ENCODE data around the gene KYAT1.

DNA sequence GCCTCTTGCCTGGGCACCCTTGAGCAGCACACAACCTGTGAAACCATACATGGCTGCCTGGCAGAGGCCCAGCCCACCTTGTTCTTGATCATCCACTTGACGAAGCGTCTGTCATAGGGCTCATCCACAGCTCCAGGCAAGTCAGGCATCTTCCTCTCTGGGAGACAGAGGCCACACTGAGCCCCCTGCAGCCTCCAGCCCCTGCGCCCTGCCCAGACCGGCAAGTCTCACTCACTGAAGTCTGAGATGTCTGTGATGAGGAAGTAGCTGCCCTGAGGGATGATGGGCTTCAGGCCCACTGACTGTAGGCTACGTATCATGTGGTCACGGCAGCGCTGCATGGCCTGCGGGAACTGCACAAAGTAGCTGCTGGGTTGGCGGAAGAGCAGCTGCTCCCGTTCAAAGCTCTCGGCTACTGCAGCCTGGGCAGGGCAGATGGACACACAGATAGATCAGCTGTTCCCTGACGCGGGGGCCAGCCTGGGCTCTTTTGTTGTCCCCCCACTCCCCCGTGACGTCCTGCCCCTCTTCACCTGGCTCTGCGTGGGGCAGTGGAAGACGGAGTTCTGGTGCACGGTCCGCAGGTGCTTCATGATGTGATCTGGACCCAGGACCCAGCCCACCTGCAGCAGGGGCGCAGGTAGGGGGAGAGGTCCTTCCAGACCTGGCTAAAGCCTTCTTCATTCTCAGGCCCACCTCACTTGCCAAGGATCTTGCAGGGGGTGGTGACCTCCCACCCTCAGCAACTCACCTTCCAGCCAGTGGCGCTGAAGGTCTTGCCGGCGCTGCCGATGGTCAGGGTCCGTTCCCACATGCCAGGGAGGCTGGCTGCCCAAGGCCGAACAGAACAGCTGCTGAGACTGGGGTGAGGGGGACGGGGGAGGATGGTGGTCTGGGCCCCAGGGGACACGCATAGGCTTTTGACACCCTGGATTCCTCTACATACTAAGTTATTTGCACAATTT, 46.2 kb downstream of the KYAT1 start:
- TF ChIP-seq, protein P1, sequence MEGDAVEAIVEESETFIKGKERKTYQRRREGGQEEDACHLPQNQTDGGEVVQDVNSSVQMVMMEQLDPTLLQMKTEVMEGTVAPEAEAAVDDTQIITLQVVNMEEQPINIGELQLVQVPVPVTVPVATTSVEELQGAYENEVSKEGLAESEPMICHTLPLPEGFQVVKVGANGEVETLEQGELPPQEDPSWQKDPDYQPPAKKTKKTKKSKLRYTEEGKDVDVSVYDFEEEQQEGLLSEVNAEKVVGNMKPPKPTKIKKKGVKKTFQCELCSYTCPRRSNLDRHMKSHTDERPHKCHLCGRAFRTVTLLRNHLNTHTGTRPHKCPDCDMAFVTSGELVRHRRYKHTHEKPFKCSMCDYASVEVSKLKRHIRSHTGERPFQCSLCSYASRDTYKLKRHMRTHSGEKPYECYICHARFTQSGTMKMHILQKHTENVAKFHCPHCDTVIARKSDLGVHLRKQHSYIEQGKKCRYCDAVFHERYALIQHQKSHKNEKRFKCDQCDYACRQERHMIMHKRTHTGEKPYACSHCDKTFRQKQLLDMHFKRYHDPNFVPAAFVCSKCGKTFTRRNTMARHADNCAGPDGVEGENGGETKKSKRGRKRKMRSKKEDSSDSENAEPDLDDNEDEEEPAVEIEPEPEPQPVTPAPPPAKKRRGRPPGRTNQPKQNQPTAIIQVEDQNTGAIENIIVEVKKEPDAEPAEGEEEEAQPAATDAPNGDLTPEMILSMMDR (IDR thresholded peaks at IDR 0.05) = no peak
- TF ChIP-seq EP300 (IDR thresholded peaks at IDR 0.05) = no peak
- no peak for TF ChIP-seq SMC3 (IDR thresholded peaks at IDR 0.05)
- TF ChIP-seq RAD21 (conservative IDR thresholded peaks at IDR 0.05 in 1 of 2, IDR thresholded peaks at IDR 0.05 in 1 of 2) = no peak
- no peak for TF ChIP-seq CHD2 (IDR thresholded peaks at IDR 0.05; ENCODE audit: low read length, partially characterized antibody)
- no peak for TF ChIP-seq EHF (CRISPR knock-in tag; IDR thresholded peaks at IDR 0.05)
- TF ChIP-seq PHF8 (IDR thresholded peaks at IDR 0.05; ENCODE audit: borderline replicate concordance, low read depth) = no peak
- TF ChIP-seq POLR2A (IDR thresholded peaks at IDR 0.05; ENCODE audit: low read length) = no peak
- no peak for TF ChIP-seq CHD4 (IDR thresholded peaks at IDR 0.05; ENCODE audit: borderline replicate concordance)
- no peak for TF ChIP-seq KDM1A (IDR thresholded peaks at IDR 0.05; ENCODE audit: low read depth)
- TF ChIP-seq, protein P2, sequence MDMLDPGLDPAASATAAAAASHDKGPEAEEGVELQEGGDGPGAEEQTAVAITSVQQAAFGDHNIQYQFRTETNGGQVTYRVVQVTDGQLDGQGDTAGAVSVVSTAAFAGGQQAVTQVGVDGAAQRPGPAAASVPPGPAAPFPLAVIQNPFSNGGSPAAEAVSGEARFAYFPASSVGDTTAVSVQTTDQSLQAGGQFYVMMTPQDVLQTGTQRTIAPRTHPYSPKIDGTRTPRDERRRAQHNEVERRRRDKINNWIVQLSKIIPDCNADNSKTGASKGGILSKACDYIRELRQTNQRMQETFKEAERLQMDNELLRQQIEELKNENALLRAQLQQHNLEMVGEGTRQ (IDR thresholded peaks at IDR 0.05) = no peak
- TF ChIP-seq EHMT2 (IDR thresholded peaks at IDR 0.05; ENCODE audit: low read depth) = no peak
- TF ChIP-seq BHLHE40 (IDR thresholded peaks at IDR 0.05; ENCODE audit: low read depth, low read length) = no peak
- no peak for TF ChIP-seq MYC (IDR thresholded peaks at IDR 0.05; ENCODE audit: borderline replicate concordance, low read length)
